ENCODE results near the gene TAS2R7. TPM values are rescaled to one million over a fixed set of nuclear protein-coding genes. Genes with fewer than 3 reads are reported as not detected.
"Not testable (repeated sequence)": the region's sequence is repeated elsewhere in the genome, so short reads cannot be mapped to it uniquely, and the experiment has no call there.

TAS2R7 gene
- total RNA-seq, 2 experiments from 2014 or later = not detected

DNA sequence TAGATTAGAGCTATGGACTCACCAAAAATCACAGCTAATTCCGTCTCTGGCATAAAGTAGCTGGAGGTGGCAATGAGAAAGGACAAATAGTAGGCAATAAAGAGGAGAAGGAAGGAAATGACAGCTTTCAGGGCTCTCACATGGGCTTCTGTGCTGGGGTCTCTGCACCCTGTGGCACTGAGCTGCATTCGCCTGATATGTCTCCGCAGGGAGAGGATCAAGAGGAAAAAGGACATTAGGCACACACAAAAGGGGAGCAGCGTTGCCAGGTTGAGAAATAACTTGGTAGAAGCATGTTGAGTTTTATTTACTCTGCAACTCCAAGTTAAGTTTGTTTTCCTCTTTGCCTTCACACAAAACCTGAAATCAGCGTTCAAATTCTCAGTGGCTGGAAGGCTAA, 686 bp downstream of the TAS2R7 start:
- no peak for DNase-seq
- Mint-ChIP-seq H3K27ac (no peak overlapping the region), H3K9me3 (ENCODE audit: insufficient read depth) (no peaks in the 10 kb centered on the region), H3K27me3 (ENCODE audit: low read depth) (peaks cover 35% of the 10 kb centered on the region), H3K4me1 (ENCODE audit: low read depth) (no peaks in the 10 kb centered on the region), H3K4me3 (no peak overlapping the region), H3K36me3 (ENCODE audit: low read depth) (no peaks in the 10 kb centered on the region)
- POLR2A ChIA-PET = no interaction called here
- CTCF ChIA-PET = no interaction called here
- no peak for ATAC-seq

DNA sequence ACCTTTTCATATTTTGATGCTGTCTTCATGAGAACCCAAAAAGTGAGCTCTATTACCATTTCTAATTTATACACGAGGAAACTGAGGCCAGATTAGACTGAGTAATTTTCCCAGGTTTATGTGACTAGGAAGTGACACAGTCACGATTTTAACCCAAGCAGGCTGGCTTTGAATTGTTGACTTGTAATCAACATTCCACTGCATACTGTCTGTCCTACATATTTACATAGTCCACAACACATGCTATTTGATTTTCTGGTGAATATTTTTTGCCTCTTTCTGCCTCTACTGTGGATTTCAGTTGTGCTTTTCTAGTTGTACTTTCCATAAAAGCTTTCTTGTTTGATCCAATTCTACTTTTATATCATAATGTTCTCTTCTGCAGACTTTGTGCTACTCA, 8.2 kb downstream of the TAS2R7 start:
- ChIA-PET POLR2A (no interaction called here), CTCF (no interaction called here)
- no peak for DNase-seq
- Mint-ChIP-seq H3K9me3 (ENCODE audit: insufficient read depth) (no peaks in the 10 kb centered on the region), H3K4me1 (ENCODE audit: low read depth) (no peaks in the 10 kb centered on the region), H3K36me3 (ENCODE audit: low read depth) (no peaks in the 10 kb centered on the region), H3K4me3 (no peak overlapping the region), H3K27ac (no peak overlapping the region), H3K27me3 (ENCODE audit: low read depth) (peaks cover 19% of the 10 kb centered on the region)
- ATAC-seq = no peak

DNA sequence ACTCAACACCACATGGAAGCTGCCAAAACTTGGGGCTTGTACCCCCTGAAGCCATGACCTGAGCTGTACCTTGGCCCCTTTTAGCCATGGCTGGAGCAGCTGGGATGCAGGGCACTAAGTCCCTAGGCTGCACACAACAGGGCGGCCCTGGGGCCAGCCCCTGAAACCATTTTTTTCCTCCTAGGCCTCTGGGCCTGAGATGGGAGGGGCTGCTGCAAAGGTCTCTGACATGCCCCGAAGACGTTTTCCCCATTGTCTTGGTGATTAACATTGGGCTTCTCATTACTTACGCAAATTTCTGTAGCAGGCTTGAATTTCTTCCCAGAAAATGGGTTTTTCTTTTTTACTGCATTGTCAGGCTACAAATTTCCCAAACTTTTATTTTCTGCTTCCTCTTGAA, 10.7 kb downstream of the TAS2R7 start:
- H3K36me3 Mint-ChIP-seq (ENCODE audit: low read depth); H3K4me1 Mint-ChIP-seq (ENCODE audit: low read depth); CTCF ChIA-PET; H3K4me3 Mint-ChIP-seq; H3K27ac Mint-ChIP-seq; POLR2A ChIA-PET; ATAC-seq; H3K9me3 Mint-ChIP-seq (ENCODE audit: insufficient read depth); DNase-seq: not testable (repeated sequence)
- peaks cover 10% of the 10 kb centered on the region for H3K27me3 Mint-ChIP-seq (ENCODE audit: low read depth)

DNA sequence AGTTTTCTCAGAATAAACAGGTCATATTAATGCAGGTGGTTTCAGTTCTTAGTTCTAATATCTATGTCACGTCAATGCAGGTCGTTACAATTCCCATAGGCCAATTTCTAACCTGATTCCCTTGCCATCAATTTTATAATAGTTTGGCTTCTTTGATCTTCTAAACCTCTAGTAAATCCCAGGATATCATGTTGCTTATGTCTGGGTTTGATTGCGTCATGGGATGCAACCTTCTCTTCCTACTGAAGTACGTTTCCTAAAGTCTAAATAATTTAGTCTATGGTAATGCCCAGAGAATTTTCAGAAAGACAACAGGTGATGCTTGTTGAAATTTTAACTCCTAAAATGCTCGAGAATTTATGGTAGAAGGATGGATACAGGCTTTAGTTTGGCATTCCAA, 19.2 kb downstream of the TAS2R7 start:
- no peaks in the 10 kb centered on the region for H3K4me1 Mint-ChIP-seq (ENCODE audit: low read depth)
- no peak overlapping the region for H3K27ac Mint-ChIP-seq
- ChIA-PET POLR2A (no interaction called here), CTCF (no interaction called here)
- ATAC-seq (no peak), DNase-seq (no peak)
- H3K36me3 Mint-ChIP-seq (ENCODE audit: low read depth) = no peaks in the 10 kb centered on the region
- H3K9me3 Mint-ChIP-seq (ENCODE audit: insufficient read depth) = no peaks in the 10 kb centered on the region
- no peak overlapping the region for H3K4me3 Mint-ChIP-seq
- peaks cover 6% of the 10 kb centered on the region for H3K27me3 Mint-ChIP-seq (ENCODE audit: low read depth)

DNA sequence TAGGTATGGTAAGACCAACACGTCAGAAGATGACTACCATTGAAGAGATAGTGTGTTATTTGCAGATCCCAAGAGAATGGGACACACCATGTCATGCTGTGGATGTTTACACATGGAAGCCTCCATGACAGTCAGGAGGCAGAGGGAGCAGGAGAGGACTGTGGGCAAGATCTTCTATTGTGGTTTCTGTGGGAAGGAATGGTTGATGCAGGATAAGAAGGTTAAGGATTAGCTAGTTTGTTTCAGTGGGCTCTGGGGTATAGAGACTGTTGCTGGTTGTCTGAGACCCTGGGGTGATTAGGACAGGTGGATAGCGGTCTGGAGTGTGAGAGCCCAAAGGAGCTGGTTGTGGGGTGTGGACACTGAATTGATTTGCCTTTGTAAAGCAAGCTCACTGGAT, 23.3 kb downstream of the TAS2R7 start:
- no peaks in the 10 kb centered on the region for H3K4me1 Mint-ChIP-seq (ENCODE audit: low read depth)
- CTCF ChIA-PET = interaction anchor here (1.4 kb wide), 1 partner anchor 420 kb away, joined by 4 read pairs; no protein-coding TSS in a partner anchor

DNA sequence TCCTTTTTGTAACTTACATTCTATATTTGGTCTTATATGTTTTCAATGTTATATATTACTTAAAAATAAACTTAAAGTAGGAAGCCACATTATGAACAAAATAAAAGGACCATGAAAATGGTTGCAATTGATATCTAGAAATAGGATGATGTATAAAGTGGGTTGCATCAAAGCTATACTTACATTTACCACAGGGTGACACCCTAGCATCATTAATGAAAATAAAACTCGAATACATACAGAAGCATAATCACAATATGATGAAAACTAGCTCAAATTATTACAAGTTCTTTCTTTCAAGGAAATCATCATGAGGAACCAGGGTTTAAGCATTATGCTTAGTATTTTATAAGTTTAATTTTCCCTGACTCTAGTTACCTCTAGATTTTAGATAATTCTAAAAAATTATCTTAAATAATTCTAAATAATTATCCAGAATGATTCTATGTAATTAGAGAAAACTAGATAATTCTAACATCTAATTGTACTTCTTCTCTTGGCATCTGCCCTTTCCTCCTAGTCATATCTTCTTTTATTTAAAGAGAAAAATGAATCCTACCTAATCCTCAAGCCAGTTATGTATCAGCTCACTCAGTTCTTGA, 31.2 kb downstream of the TAS2R7 start:
- ATAC-seq (no peak), DNase-seq (no peak)
- ChIA-PET CTCF (interaction anchor here (0.6 to 4.3 kb wide), 12 partner anchors 11 to 1262 kb away, joined by 3 to 37 read pairs (median 3); partner anchors contain the start of gene PRR4), POLR2A (no interaction called here)
- Mint-ChIP-seq H3K9me3 (ENCODE audit: insufficient read depth) (no peaks in the 10 kb centered on the region), H3K27me3 (ENCODE audit: low read depth) (peaks cover 57% of the 10 kb centered on the region), H3K27ac (no peak overlapping the region), H3K4me3 (no peak overlapping the region), H3K4me1 (ENCODE audit: low read depth) (no peaks in the 10 kb centered on the region), H3K36me3 (ENCODE audit: low read depth) (no peaks in the 10 kb centered on the region)

More for the DNA sequence above, 23.3 kb downstream of the TAS2R7 start:
- Mint-ChIP-seq H3K27ac (no peak overlapping the region), H3K36me3 (ENCODE audit: low read depth) (no peaks in the 10 kb centered on the region), H3K9me3 (ENCODE audit: insufficient read depth) (no peaks in the 10 kb centered on the region), H3K4me3 (no peak overlapping the region), H3K27me3 (ENCODE audit: low read depth) (peaks cover 17% of the 10 kb centered on the region)
- DNase-seq (no peak), ATAC-seq (no peak)
- POLR2A ChIA-PET = no interaction called here

DNA sequence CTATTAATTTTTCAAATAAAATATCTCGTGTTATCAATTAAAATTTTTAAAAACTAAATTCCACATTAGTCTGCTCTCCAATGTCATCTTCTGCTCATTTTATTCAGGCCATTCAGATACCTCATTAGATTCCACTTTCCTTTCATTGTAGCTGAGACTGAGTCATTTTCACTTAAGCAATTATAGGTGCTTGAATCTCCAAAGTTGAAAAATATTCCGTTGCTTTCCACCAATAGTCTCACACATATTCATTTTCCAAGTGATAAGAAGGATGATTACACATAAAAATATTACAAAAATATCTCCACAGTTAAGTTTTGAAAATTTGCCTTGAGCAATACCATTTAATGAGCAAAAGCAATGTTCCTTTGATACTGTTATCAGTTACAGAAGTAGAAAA, 42.8 kb downstream of the TAS2R7 start:
- no peaks in the 10 kb centered on the region for H3K4me1 Mint-ChIP-seq (ENCODE audit: low read depth)
- no peak for ATAC-seq
- H3K27me3 Mint-ChIP-seq (ENCODE audit: low read depth) = peaks cover 51% of the 10 kb centered on the region
- H3K4me3 Mint-ChIP-seq = no peak overlapping the region
- H3K27ac Mint-ChIP-seq = no peak overlapping the region
- POLR2A ChIA-PET = no interaction called here
- H3K9me3 Mint-ChIP-seq (ENCODE audit: insufficient read depth) = peaks cover 12% of the 10 kb centered on the region
- peaks cover 6% of the 10 kb centered on the region for H3K36me3 Mint-ChIP-seq (ENCODE audit: low read depth)
- CTCF ChIA-PET = interaction anchor here (0.9 to 2.8 kb wide), 5 partner anchors 10 to 441 kb away, joined by 3 to 16 read pairs (median 3); no protein-coding TSS in a partner anchor
- DNase-seq = no peak

DNA sequence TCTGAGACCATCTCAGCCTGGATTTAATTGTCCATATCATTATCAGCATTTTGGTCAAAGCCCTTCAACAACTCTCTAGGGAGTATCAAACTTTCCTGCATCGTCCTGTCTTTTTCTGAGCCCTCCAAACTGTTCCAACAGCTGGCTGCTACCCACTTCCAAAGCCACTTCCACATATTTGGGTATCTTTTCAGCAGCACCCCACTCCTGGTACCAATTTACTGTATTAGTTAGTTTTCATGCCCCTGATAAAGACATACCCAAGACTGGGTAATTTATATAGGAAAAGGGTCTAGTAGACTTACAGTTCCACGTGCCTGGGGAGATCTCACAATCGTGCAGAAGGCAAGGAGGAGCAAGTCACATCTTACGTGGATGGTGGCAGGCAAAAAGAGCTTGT, 46.2 kb downstream of the TAS2R7 start:
- Mint-ChIP-seq H3K4me3 (no peak overlapping the region), H3K27ac (no peak overlapping the region), H3K27me3 (ENCODE audit: low read depth) (peaks cover 43% of the 10 kb centered on the region), H3K4me1 (ENCODE audit: low read depth) (no peaks in the 10 kb centered on the region), H3K9me3 (ENCODE audit: insufficient read depth) (peaks cover 12% of the 10 kb centered on the region), H3K36me3 (ENCODE audit: low read depth) (peaks cover 6% of the 10 kb centered on the region)
- ChIA-PET CTCF (interaction anchor here (2.3 kb wide), 1 partner anchor 9 kb away, joined by 7 read pairs; no protein-coding TSS in a partner anchor), POLR2A (no interaction called here)
- DNase-seq (no peak), ATAC-seq (no peak)

DNA sequence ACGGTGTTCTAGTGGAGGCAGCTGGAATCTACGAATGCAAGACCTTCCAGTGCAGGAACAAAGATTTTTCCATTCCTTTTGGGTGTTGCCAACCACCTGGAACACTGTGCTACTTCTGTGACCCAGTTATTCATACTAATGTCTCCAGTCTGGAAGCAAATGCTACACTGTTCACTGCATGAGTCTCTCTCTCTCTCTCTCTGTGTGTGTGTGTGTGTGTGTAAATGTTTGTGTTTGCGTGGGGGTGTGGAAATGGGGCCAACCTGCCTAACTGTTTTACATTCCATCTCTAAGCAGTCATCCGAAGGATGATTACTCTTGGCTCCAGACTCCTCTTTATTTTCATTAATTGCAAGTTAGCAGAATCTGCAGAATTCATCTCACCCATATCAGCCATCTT, 49.4 kb downstream of the TAS2R7 start:
- DNase-seq (no peak), ATAC-seq (no peak)
- ChIA-PET POLR2A (no interaction called here), CTCF (no interaction called here)
- Mint-ChIP-seq H3K36me3 (ENCODE audit: low read depth) (peaks cover 6% of the 10 kb centered on the region), H3K4me3 (no peak overlapping the region), H3K27ac (no peak overlapping the region), H3K27me3 (ENCODE audit: low read depth) (peaks cover 23% of the 10 kb centered on the region), H3K9me3 (ENCODE audit: insufficient read depth) (peaks cover 12% of the 10 kb centered on the region), H3K4me1 (ENCODE audit: low read depth) (peaks cover 9% of the 10 kb centered on the region)

Other genes starting within 250 kb of the TAS2R7 start
- gene MAGOHB, start 189.0 kb downstream of the TAS2R7 start, total RNA-seq = 10 to 100 TPM; 73.9 to 76.9 TPM
- 1 to 10 TPM; 5.3 to 5.9 TPM for gene STYK1, start 128.6 kb downstream of the TAS2R7 start, total RNA-seq
- 10 to 100 TPM; 85.4 to 91.9 TPM for gene YBX3, start 79.3 kb downstream of the TAS2R7 start, total RNA-seq
- not detected for gene TAS2R8, start 4.7 kb upstream of the TAS2R7 start, total RNA-seq
- gene TAS2R9, start 7.5 kb upstream of the TAS2R7 start, total RNA-seq = not detected
- gene TAS2R10, start 23.7 kb upstream of the TAS2R7 start, total RNA-seq = not detected
- gene PRR4, start 46.8 kb upstream of the TAS2R7 start, total RNA-seq = 1 to 10 TPM; 1.3 to 2.9 TPM
- gene PRH1, start 81.6 kb upstream of the TAS2R7 start, total RNA-seq = 10 to 100 TPM; 21.3 to 21.4 TPM
- gene TAS2R13, start 106.9 kb upstream of the TAS2R7 start, total RNA-seq = 1 to 10 TPM; 1.0 to 1.1 TPM
- not detected for gene PRH2, start 126.6 kb upstream of the TAS2R7 start, total RNA-seq
- gene TAS2R14, start 136.6 kb upstream of the TAS2R7 start, total RNA-seq = 1 to 10 TPM; 2.1 to 2.4 TPM
- 1 to 10 TPM in 1 of 2 experiments, under 1 TPM in 1; 0.95 to 1.4 TPM for gene TAS2R50, start 184.3 kb upstream of the TAS2R7 start, total RNA-seq
- 1 to 10 TPM; 1.9 to 2.2 TPM for gene TAS2R20, start 195.7 kb upstream of the TAS2R7 start, total RNA-seq
- 1 to 10 TPM; 1.9 to 2.1 TPM for gene TAS2R19, start 220.0 kb upstream of the TAS2R7 start, total RNA-seq
- 1 to 10 TPM; 2.2 to 3.0 TPM for gene TAS2R31, start 228.8 kb upstream of the TAS2R7 start, total RNA-seq

All from activated CD8-positive, alpha-beta T cell treated with anti-CD3 and anti-CD28 coated beads, Interleukin-2, amount 10 ng/mL, durations not matched to agents 7 days and 5 days (primary cell).